GM10266 (cell line): ENCODE measurements around the gene KCNH3.

Source experiments
- DNase-seq: peaks from one replicate; pipeline ENCODE4 v3.0.0; 2012; ENCODE audit errors: extremely low spot score
- CTCF ChIP-seq: IDR thresholded peaks from 2 replicates; pipeline ENCODE4 v1.5.1; 2012; ENCODE audit warnings: mild to moderate bottlenecking, low read depth; ENCODE audit not compliant: control insufficient read depth, insufficient read depth; ENCODE audit errors: missing control alignments

Gene KCNH3

GRCh38 chr12:49538510-49539403, at the start of gene KCNH3:
Gene KCNH3 (plus strand): TSS chr12:49539030. CDS start chr12:49539417, 387 bp downstream.
- DNase-seq, result peak; percentile 99
- no peak for TF ChIP-seq CTCF

- TF ChIP-seq CTCF, result no peak
Measured at GRCh38 chr12:49489154-49489553, 49.7 kb upstream of the KCNH3 start.

GRCh38 chr12:49489720-49490119, 49.1 kb upstream of the KCNH3 start:
- no peak for DNase-seq
- TF ChIP-seq CTCF, result no peak

More at GRCh38 chr12:49489154-49489553, 49.7 kb upstream of the KCNH3 start:
- no peak for DNase-seq

GRCh38 chr12:49491823-49492222, 47.0 kb upstream of the KCNH3 start:
- no peak for TF ChIP-seq CTCF
- no peak for DNase-seq

- DNase-seq, result no peak
- TF ChIP-seq CTCF, result no peak
Measured at GRCh38 chr12:49493900-49494299, 44.9 kb upstream of the KCNH3 start.

GRCh38 chr12:49496417-49497360, 42.1 kb upstream of the KCNH3 start:
- TF ChIP-seq CTCF, result no peak
- no peak for DNase-seq
